DMS79 (cell line): ENCODE results near the gene EXOC3L2.
A peak's percentile ranks its signal among the peaks of the same experiment; 100 is the strongest.

Experiments
- DNase-seq: peaks from one replicate; lab custom pipeline; 2025; lab: John Stamatoyannopoulos, UW

The EXOC3L2 gene

DNA sequence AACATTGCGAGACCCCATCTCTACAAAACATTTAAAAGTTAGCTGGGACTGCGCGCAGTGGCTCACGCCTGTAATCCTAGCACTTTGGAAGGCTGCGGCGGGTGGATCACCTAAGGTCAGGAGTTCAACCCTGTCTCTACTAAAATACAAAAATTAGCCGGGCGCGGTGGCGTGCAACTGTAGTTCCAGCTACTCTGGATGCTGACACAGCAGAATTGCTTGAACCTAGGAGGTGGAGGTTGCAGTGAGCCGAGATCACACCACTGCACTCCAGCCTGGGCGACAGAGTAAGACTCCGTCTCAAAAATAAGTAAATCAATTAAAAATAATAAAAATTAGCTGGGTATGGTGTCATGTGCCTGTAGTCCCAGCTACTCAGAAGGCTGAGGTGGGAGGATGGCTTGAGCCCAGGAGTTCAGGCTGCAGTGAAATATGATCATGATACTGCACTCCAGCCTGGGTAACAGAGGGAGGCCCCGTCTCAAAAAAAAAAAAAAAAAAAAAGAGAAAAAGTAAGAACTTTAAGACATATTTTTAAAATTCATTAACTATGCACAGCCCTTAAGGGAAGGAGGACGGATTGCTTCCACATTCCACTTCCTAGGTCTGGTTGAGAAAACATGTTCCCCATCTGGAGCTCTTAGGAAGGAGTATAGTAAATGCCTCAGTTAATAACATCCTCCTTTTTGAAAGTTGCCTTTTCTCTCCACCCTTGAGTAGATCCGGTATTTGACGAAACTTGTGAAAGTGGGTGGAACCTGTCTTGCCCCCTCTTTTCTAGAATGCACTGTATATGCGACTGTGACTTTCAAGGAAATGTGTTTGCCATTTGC, 26.1 kb downstream of the EXOC3L2 start:
- no peak for DNase-seq

DNA sequence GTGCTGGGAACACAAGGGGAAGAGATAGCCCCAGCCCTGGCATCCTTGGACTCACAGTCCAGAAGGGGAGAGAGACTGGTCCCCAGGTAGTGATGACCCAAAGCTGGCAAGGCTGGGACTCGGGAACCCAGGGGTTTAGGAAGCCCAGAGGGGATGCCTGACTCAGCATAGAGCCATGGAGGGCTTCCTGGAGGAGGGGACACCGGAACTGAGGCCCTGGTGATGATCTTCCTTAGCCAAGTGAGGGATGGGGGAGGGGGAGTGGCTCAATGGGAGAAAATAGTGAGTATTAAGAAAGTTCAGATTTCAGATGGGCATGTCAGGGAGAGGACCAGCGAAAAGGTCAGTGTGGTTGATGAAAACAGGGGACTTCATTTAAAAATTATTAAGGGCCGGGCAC, 26.8 kb downstream of the EXOC3L2 start:
- no peak for DNase-seq

DNA sequence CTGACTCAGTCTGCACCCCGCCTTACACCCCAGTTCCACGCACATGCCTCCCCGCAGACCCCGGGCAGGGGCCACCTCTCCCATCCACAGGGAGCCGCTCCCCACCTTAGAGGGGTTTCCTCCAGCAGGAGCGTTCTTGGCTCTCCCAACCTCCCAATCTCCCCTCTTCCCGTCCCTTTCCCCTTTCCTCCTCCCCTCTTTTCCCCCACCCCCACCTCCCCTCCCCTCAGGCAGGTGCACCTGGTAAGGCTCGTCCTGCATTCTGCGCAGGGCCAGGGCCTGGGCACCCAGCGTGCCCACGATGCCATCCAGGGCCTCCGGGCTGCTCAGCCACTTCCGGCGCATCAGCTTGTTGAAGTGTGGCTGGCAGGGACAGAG, 27.3 kb downstream of the EXOC3L2 start:
- no peak for DNase-seq

DNA sequence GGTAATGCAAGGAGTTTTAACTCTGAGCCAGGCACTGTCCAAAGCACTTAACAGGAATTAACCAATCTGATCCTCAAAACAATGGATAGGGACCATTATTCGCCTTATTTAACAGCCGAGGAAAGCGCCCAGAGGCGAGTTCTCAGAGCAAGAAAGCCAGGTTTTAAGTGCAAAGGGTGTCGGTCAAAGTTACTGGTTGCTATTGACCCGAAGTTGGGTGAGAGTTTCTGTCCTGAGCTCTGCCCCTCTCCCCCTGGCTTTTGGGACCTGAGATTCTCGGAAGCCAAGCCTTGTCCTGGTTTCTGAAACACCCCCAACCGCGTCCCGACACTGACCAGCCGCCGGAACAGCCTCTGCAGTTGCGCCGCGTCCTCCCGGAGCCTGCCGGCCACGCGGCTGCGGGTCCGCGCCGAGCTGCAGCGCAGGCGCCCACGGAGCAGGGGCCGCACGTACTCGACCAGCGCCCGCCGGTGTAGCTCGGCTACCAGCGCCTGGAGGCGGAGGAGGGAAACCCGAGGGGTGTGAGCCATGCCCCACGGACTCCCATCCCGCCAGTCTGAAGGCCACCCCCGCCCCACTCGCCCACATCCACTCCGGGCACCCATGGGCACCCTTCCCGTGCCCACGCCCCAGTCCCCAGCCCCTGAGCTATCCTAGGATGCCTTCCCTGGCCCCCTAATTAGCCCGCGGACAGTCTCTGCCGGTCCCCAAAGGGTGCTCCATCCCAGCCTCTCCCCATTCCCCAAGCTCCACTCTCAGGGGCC, 27.8 kb downstream of the EXOC3L2 start:
- no peak for DNase-seq

DNA sequence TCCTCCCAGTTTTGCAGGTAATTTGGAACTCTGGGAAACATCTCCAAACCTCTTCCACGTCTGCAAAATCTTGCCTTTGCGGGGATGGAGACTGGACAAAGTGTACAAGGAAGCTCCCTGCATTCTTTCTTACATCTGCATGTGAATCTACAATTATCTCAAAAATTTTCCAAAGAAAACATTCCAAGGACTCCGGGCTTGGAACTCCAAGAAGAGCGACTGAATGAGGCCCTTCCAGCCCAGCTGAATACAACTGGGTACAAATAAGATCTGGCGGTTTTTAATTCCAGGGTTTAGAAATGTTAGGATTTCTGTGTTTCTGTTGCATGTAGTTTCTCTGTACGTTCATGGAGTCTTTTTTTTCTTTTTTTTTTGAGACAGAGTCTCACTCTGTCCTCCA, 28.5 kb downstream of the EXOC3L2 start:
- no peak for DNase-seq

DNA sequence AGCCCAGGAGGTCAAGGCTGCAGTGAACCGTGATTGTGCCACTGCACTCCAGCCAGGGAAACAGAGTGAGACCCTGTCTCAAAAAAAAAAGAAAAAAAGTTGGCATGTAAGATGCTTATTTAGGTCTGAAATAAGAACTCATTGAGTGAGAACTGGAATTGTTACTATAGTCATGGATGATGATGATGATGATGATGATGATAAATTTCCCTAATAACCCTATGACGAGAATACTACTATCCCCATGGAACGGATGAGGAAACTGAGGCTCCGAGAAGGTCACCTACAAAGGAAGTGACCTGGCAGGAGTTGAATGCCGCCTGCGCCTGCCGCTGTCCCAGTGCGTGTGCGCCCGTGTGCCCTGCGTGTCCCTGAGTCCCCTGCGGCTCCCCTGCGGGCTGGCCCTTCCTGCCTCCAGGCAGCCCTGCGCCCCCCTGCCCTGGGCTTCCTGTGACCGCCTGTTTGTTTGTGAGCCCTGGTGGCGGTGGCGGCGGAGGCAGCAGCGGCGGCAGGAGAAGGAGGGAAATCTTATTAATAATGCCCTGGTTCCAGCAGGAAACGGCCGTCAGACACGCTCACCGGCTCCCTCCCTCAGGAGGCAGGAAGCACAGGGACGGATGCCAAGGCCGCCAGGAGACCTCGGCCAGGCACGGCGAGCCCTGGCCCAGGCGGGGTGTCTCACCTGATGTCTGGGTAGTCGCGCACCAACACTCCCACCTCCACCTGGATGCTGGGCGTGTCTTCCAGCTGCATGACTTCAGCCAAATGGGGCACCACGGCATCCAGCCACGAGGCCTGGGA, 29.6 kb downstream of the EXOC3L2 start:
- peak; percentile 15 for DNase-seq

DNA sequence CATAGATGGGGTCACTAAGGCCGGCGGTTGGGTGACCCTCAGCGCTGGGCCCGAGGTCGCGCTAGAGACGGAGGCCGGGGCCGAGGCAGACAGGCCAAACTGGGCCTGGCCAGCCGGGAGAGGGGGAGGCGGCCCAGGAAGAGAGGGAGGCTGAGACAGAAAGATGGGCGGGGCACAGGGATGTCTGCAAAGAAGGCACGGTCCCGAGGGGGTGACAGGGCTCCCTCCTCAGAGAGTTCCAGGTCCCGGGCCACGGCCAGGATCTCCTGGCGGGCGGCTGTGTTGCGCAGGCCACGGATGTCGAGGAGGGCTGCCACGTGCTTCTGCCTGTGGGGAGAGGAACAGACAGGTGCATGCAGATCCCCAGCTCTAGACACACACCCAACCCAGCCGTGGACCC, 32.2 kb downstream of the EXOC3L2 start:
- DNase-seq, result no peak

DNA sequence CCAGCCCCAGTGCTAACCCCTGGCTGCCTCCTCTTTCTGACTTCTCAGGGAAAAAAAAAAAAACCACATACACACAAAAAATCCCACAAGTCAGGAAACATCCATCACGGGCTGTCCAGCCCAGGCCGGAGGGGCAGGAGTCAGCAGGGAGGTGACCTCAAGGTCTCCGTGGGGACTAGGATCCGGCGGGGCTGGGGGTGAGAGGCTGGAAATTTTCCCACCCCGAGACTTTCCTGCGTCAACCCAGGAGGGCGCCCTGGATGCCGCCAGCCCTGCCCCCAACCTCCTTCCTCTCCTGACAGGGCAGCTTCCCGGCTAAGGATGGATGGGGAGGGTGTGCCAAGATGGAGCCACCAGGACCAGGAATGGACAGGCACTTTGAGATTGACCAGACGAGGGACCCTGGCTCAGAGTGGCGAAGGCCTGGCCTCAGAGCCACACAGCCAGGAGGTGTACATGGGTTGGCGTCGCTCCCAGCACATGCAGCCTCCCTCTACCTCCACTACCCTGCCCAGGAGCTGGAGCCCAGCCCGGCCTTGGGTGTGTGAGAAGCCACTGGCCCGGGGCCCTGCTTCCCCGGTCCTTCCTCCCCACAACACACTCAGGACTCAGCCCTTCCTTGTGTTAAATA, 33.3 kb downstream of the EXOC3L2 start:
- DNase-seq, result no peak

DNA sequence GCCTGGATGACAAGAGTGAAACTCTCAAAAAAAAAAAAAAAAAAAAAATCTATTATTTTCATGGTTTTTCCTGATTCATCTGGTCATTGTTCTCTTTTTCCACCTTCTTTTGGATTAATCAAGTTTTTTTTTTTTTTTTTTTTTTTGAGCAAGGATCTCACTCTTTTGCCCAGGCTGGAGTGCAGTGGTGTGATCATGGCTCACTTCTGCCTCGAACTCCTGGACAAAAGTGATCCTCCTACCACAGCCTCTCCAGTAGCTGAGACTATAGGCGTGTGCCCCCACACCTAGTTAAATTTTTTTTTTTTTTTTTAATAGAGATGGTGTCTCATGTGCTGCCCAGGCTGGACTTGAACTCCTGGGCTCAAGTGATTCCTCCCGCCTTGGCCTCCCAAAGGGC, 38.9 kb downstream of the EXOC3L2 start:
- no peak for DNase-seq

DNA sequence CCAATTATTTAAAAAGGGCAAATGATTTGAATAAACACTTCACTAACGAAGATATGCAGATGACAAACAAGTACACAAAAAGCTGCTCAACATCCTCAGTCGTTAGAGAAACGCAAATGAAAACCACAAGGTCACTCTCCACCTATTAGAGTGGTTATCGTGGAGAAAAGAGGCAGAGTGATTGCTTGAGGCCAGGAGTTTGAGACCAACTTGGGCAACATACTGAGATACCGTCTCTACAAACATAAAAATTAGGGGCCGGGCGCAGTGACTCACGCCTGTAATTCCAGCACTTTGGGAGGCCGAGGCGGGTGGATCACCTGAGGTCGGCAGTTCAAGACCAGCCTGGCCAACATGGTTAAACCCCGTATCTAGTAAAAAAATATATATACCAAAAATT, 39.4 kb downstream of the EXOC3L2 start:
- no peak for DNase-seq

DNA sequence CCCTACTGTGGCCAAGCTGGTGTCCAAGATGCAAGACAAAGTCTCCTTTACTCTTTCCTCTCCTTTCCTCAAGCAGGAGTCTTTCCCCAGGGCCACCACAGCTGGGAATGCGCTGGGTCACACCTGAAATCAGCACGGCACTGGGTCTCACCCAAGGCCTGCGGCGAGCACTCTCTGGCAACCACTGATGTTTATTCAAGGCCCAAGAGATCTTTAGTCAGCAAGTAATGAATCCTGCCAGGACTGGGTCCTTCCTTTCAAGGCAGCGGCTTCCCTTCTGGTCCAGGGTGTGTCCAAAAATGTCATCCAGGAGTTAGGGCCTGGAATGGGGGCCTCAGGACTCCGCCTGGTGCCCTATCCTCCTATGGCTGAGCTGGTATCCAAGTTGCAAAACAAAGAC, 42.6 kb downstream of the EXOC3L2 start:
- no peak for DNase-seq

DNA sequence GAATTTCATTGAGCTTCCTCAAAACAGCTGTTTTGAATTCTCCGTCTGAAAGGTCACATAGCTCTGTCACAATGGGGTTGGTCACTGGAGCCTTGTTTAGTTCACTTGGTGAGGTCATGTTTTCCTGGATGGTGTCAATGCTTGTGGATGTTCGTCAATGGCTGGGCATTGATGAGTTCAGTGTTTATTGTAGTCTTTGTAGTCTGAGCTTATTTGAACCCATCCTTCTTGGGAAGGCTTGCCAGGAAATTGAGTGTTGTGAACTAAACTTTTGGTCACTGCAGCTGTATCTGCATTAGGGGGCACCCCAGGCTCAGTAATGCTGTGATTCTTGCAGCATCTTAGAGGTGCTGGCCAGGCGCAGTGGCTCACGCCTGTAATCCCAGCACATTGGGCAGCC, 44.6 kb downstream of the EXOC3L2 start:
- DNase-seq, result no peak

DNA sequence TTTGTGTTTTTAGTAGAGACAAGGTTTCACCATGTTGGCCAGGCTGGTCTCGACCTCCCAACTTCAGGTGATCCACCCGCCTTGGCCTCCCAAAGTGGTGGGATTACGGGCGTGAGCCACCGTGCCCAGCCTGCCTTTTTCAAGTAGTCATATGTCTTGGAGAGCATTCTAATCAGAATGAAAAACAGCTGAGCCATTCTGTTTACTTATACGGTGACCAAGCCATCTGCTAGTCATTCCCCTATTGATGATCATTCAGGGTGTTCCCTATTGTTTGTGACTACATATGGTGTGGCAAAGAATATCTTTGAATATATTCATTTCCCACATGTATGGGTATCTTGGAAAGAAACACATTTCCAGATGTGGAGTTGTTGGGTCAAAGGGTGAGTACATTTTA, 49.4 kb downstream of the EXOC3L2 start:
- no peak for DNase-seq

DNA sequence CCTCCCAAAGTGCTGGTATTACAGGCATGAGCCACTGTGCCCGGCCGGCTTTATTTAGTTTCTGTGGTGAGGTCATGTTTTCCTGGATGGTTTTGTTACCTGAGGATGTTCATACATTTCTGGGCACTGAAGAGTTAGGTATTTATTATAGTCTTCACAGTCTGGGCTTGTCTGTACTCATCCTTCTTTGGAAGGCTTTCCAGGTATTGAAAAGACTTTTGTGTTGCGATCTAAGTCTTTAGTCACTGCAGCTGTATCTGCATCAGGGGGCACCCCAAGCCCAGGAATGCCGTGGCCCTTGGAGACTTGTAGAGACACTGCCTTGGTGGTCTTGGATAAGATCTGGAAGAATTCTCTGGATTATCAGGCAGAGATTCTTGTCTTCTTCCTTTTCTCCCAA, 53.8 kb downstream of the EXOC3L2 start:
- DNase-seq, result no peak

DNA sequence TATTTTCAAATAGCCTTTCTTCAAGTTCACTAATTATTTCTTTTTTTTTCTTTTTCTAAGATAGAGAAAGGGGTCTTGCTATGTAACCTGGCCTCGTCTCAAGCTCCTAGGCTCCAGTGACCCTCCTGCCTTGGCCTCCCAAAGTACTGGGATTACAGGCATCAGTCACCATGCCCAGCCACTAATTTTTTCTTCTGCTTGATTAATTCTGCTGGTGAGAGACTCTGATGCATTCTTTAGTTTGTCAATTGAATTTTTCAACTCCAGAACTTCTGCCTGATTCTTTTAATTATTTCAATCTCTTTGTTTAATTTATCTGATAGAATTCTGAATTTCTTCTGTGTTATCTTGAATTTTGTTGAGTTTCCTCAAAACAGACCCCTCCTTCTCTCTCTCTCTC, 55.2 kb downstream of the EXOC3L2 start:
- DNase-seq, result no peak

DNA sequence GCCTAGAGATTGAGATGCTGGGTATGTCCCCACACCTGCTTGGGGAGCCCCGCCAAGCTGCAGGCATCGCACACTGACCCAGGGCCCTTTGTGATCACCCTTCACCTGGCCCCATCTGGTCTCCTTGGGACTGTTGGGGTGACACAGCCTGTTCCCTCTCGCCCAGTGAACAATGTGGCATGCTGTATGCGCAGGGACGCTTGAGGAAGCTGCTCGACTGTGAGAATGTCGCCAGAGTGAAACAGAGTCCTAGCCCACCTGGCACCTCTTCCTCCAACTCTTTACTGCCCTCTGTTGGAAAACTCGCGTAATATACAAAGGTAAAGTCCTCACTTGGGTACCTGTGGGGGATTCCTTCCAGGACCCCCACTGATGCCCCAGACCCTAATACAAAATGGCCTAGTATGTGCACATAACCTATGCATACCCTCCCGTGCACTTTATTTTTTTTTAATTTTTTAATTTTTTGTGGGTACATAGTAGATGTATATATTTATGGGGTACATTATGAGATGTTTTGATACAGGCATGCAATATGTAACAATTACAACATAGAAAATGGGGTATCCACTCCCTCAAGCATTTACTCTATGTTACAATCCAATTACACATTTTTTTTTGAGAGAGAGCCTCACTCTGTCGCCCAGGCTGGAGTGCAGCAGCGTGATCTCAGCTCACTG, 57.6 kb downstream of the EXOC3L2 start:
- DNase-seq, result peak; percentile 11

DNA sequence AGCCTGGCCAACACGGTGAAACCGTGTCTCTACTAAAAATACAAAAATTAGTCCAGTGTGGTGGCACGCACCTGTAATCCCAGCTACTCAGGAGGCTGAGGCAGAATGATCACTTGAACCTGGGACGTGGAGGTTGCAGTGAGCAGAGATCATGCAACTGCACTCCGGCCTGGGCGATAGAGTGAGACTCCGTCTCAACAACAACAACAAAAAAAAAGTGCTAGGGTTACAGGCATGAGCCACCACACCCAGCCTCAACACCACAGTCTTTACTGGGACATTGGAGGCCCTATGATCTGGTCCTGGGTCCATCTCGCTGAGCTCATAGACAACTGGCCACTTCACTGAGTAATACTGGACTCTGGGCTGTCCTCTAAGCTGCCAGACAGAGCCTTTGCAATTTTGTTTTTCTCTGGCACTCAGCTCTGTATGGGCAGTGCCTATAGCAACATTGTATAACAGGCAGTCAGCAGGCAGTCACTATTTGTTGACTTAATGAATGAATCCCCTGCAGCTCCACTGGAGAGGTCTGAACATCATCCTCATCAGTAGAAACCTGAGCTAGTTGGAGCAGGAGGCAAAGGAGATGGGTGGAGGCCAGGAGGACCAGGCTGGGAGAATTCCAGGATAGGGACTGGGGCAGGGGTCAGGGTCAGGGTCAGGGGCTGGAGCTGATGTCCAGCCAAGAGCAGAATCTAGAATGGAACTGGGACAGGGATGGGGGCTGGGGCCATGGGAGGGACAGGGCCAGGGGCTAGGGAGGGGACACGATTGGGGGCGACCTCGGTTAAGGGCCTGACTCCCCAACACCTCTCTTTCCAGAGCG, 58.5 kb downstream of the EXOC3L2 start:
- no peak for DNase-seq

DNA sequence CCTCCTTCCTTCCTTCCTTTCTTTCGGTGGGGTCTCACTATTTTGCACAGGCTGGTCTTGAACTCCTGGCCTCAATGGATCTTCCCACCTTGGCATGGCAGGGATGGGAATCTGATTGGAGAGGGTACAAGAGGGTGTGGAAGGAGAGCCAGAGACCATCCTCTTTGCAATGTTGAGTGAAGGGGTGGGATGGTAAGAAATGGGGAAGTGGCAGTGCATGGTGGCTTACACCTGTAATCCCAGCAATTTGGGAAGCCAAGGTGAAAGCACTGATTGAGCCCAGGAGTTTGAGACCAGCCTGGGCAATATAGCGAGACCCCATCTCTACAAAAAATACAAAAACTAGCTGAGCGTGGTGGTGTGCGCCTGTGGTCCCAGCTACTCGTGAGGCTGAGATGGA, 61.1 kb downstream of the EXOC3L2 start:
- no peak for DNase-seq

DNA sequence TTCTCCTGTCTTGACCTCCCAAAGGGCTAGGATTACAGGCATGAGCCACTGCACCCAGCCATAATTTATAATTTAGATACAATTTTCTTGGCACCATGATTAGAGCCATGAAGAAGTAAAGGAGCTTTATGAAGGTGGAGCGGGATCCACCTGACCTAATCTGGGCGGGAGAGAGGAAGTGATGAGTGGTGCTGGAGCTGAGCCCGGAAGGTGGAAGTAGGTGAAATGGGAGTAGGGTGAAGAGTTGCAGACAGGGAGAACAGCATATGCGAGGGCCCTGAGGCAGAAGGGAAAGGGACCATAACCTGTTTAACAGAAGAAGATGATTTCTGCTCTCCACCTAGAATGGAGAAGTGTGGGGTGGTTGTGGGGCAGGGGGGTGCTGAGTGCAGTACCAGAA, 62.4 kb downstream of the EXOC3L2 start:
- no peak for DNase-seq

DNA sequence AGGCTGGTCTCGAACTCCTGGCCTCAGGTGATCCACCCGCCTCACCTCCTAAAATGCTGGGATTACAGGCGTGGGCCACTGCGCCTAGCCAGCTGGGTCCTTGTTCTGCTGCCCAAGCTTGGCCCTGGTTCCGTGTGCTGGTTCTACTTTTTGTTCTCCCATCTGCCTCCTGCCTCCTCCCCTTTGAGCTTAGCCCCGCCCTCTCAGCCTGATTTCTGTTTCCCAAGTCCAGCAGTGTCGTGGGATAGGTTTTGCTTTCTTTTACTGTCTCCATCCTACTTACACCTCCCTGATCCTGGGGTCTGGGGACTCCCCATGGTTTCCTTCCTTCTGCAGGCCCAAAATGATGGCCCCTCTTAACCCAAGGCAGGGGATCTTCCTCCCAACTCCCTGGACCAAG, 64.3 kb downstream of the EXOC3L2 start:
- DNase-seq, result no peak

DNA sequence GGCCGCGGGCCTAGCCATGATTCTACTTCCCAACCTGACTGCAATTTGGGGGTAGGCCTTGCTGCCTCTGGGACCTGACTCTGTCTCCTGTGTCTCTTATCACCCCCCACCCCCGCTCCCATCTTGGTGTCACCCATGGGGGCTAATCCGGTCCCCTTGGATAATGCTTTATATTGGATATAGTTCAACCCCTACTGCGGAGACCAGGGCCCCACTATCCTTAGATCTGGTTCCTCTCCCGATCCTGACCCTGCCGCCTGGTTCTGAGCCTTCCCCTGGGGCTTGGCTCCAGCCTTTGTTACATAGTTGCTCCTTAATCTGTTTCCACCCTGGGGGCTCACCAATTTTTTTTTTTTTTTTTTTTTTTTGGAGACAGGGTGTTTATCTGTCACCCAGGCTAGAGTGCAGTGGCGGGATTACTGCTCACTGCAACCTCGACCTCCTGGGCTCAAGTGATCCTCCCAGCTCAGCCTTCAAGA, 65.3 kb downstream of the EXOC3L2 start:
- DNase-seq, result no peak
